Upper lobe of left lung (tissue), 6 donors: Measurements from ENCODE around the gene CYTH2. TPM values are rescaled to one million over a fixed set of nuclear protein-coding genes. Genes with fewer than 3 reads are reported as not detected.
"Not testable (repeated sequence)": the region's sequence is repeated elsewhere in the genome, so short reads cannot be mapped to it uniquely, and the experiment has no call there.

Experiments
- ATAC-seq, 2 donors: fragments of 200-7000 bp; cut with Tn5 transposase; one replicate each; pipeline ENCODE4 v1.9.1; 2022; ENCODE audit warnings: mild to moderate bottlenecking in 2 of 2, moderate library complexity in 2 of 2; ENCODE audit not compliant: low FRiP score in 2 of 2
- DNase-seq, 2 donors: peaks; one replicate each; pipeline ENCODE4 v3.0.0-alpha.2; 2019 to 2020
- H3K27ac ChIP-seq, 4 donors: fragments of 200-600 bp; sonication (generic); one replicate each; pipeline ENCODE4 v1.5.1; 2016 to 2019
- H3K27me3 ChIP-seq, 4 donors: fragments of 200-600 bp; sonication (generic); one replicate each; pipeline ENCODE4 v1.5.1; 2017 to 2019
- H3K36me3 ChIP-seq, 4 donors: fragments of 200-600 bp; sonication (generic); one replicate each; pipeline ENCODE4 v1.5.1; 2016 to 2019
- H3K4me1 ChIP-seq, 4 donors: fragments of 200-600 bp; sonication (generic); one replicate each; pipeline ENCODE4 v1.5.1; 2018 to 2019
- H3K4me3 ChIP-seq, 4 donors: fragments of 200-600 bp; sonication (generic); one replicate each; pipeline ENCODE4 v1.5.1; 2017 to 2019; ENCODE audit warnings: mild to moderate bottlenecking in 2 of 4, moderate library complexity in 1 of 4
- H3K9me3 ChIP-seq, 4 donors: fragments of 200-600 bp; sonication (generic); one replicate each; pipeline ENCODE4 v1.5.1; 2018 to 2019
- CTCF ChIP-seq, 6 experiments: fragments of 450-650 bp in 4 of 6; fragments of 200-600 bp in 2 of 6; sonication (generic) in 2 of 6; IDR thresholded peaks; one replicate each; pipeline ENCODE4 v1.5.1; 2016 to 2019; ENCODE audit warnings: antibody characterized with exemption in 6 of 6
- EP300 ChIP-seq, 4 donors: sonication (generic); formaldehyde crosslinking; IDR thresholded peaks; one replicate each; pipeline ENCODE4 v1.5.1; 2017; ENCODE audit warnings: antibody characterized with exemption in 4 of 4, control low read depth in 2 of 4
- POLR2A ChIP-seq, 4 donors: fragments of 450-650 bp; IDR thresholded peaks; one replicate each; pipeline ENCODE4 v1.5.1; 2016 to 2017; ENCODE audit warnings: antibody characterized with exemption in 4 of 4, mild to moderate bottlenecking in 2 of 4
- POLR2AphosphoS5 ChIP-seq, 2 donors: sonication (generic); formaldehyde crosslinking; IDR thresholded peaks; one replicate each; pipeline ENCODE4 v1.5.1; 2017; ENCODE audit warnings: antibody characterized with exemption in 2 of 2
- WGBS, 2 donors: methylation state at CpG; one replicate each; pipeline ENCODE4 v1.1.5; 2017 to 2018; 5-methylcytosine and 5-hydroxymethylcytosine counted together
- total RNA-seq, 6 donors: library from RNA; depleted of rRNA in 4 of 6; stranded (reverse); fragments of >200 nt in 4 of 6; gene quantifications; one replicate each; pipeline versions ENCODE4 v1.1.0 to v1.2.1, GENCODE V29; 2016 to 2021
- donor health status: DM: no; HTN: no; CAD: no; lungs with moderate emphysema.
- donor health status: DM: no; HTN: yes; CAD: no; lungs with severe emphysema.

The CYTH2 gene
- total RNA-seq, 6 donors from 2014 or later: 53.4 to 195 (median 77.0) TPM

- no peaks in the 10 kb centered on the region for H3K36me3 ChIP-seq
- TF ChIP-seq CTCF (IDR thresholded peaks at IDR 0.05) (no peak), EP300 (IDR thresholded peaks at IDR 0.05) (no peak), POLR2A (IDR thresholded peaks at IDR 0.05) (no peak), POLR2AphosphoS5 (IDR thresholded peaks at IDR 0.05) (no peak)
- WGBS, 2 donors: 75 to 83% methylated on average over 7 to 8 of the region's 8 CpGs
- H3K4me3 ChIP-seq: no peak overlapping the region
- ATAC-seq (no peak), DNase-seq (no peak)
- H3K27ac ChIP-seq: no peak overlapping the region
- H3K4me1 ChIP-seq: peaks cover 6 to 23% (median 7%) of the 10 kb centered on the region in 4 donors
- peaks cover 0 to 17% (median 14%) of the 10 kb centered on the region in 4 donors for H3K27me3 ChIP-seq
- no peaks in the 10 kb centered on the region for H3K9me3 ChIP-seq
Observed at GRCh38 chr19:48516536-48516935, 47.4 kb downstream of the CYTH2 start.

- TF ChIP-seq EP300 (IDR thresholded peaks at IDR 0.05) (no peak), POLR2AphosphoS5 (IDR thresholded peaks at IDR 0.05) (no peak), POLR2A (IDR thresholded peaks at IDR 0.05) (no peak), CTCF (IDR thresholded peaks at IDR 0.05) (no peak)
- no peak for DNase-seq
- H3K4me3 ChIP-seq: no peak overlapping the region
- no peak overlapping the region for H3K27ac ChIP-seq
- WGBS, 2 donors: 75 to 93% methylated on average over 3 of the region's 3 CpGs
- peaks cover 0 to 5% (median 2%) of the 10 kb centered on the region in 4 donors for H3K27me3 ChIP-seq
- no peaks in the 10 kb centered on the region for H3K36me3 ChIP-seq
- no peak for ATAC-seq
- H3K4me1 ChIP-seq: peaks cover 5 to 9% (median 6%) of the 10 kb centered on the region in 4 donors
- H3K9me3 ChIP-seq: no peaks in the 10 kb centered on the region
Observed at GRCh38 chr19:48518207-48518606, 49.0 kb downstream of the CYTH2 start.

- not testable (repeated sequence) for H3K9me3 ChIP-seq, H3K36me3 ChIP-seq, H3K4me3 ChIP-seq, DNase-seq, ATAC-seq, H3K4me1 ChIP-seq, H3K27me3 ChIP-seq, H3K27ac ChIP-seq
- WGBS, 2 donors: 80 to 82% methylated on average over 4 of the region's 4 CpGs
Observed at GRCh38 chr19:48519426-48519825, 50.3 kb downstream of the CYTH2 start.

- no peak overlapping the region for H3K4me3 ChIP-seq
- H3K9me3 ChIP-seq: peaks cover 0 to 9% (median 6%) of the 10 kb centered on the region in 4 donors
- ATAC-seq: no peak
- H3K27me3 ChIP-seq: no peaks in the 10 kb centered on the region
- H3K27ac ChIP-seq: no peak overlapping the region
- WGBS, 2 donors: 69 to 74% methylated on average over 4 of the region's 4 CpGs
- TF ChIP-seq POLR2AphosphoS5 (IDR thresholded peaks at IDR 0.05) (no peak), CTCF (IDR thresholded peaks at IDR 0.05) (no peak), POLR2A (IDR thresholded peaks at IDR 0.05) (no peak), EP300 (IDR thresholded peaks at IDR 0.05) (no peak)
- no peaks in the 10 kb centered on the region for H3K36me3 ChIP-seq
- H3K4me1 ChIP-seq: no peaks in the 10 kb centered on the region
- DNase-seq: no peak
Observed at GRCh38 chr19:48520134-48520533, 51.0 kb downstream of the CYTH2 start.

GRCh38 chr19:48524221-48524620 is 55.1 kb downstream of the CYTH2 start:
- TF ChIP-seq POLR2A (IDR thresholded peaks at IDR 0.05) (no peak), POLR2AphosphoS5 (IDR thresholded peaks at IDR 0.05) (no peak), EP300 (IDR thresholded peaks at IDR 0.05) (no peak), CTCF (IDR thresholded peaks at IDR 0.05) (no peak)

More at GRCh38 chr19:48524221-48524620, 55.1 kb downstream of the CYTH2 start:
- no peak for DNase-seq
- 80 to 100% methylated on average over 2 of the region's 2 CpGs for WGBS, 2 donors
- Histone ChIP-seq H3K36me3 (no peaks in the 10 kb centered on the region), H3K27ac (no peak overlapping the region), H3K4me1 (no peaks in the 10 kb centered on the region), H3K4me3 (no peak overlapping the region), H3K27me3 (no peaks in the 10 kb centered on the region), H3K9me3 (peaks cover 12 to 32% (median 28%) of the 10 kb centered on the region in 4 donors)
- ATAC-seq: no peak
